Activated CD4-positive, alpha-beta T cell treated with anti-CD3 and anti-CD28 coated beads for 36 hours (primary cell): ENCODE results near the gene PKD1L1. TPM values are rescaled to one million over a fixed set of nuclear protein-coding genes. Genes with fewer than 3 reads are reported as not detected.
"Not testable (repeated sequence)": the region's sequence is repeated elsewhere in the genome, so short reads cannot be mapped to it uniquely, and the experiment has no call there.

Experiments
- ATAC-seq: fragments of 200-7000 bp; cut with Tn5 transposase; one replicate; pipeline ENCODE4 v1.10.0; 2021; ENCODE audit warnings: mild to moderate bottlenecking, moderate library complexity
- CTCF ChIA-PET: fragments of 350-600 bp; sonication (Branson Sonifier 250); formaldehyde crosslinking; loops from one replicate; lab custom pipeline; 2021; ENCODE audit warnings: antibody characterized with exemption; lab: Charles Lee
- POLR2A ChIA-PET: fragments of 350-600 bp; sonication (Branson Sonifier 250); formaldehyde crosslinking; loops from one replicate; lab custom pipeline; 2021; ENCODE audit warnings: antibody characterized with exemption, inconsistent platforms; lab: Charles Lee
- DNase-seq: peaks from one replicate; pipeline ENCODE4 v3.0.0-alpha.2; 2020
- H3K27ac Mint-ChIP-seq: one replicate; pipeline ENCODE4 v1.8.0; 2021; ENCODE audit warnings: mixed read lengths
- H3K27me3 Mint-ChIP-seq: one replicate; pipeline ENCODE4 v1.8.0; 2021; ENCODE audit warnings: mixed read lengths
- H3K36me3 Mint-ChIP-seq: one replicate; pipeline ENCODE4 v1.8.0; 2021; ENCODE audit warnings: low read depth, mixed read lengths
- H3K4me1 Mint-ChIP-seq: one replicate; pipeline ENCODE4 v1.8.0; 2021; ENCODE audit warnings: mixed read lengths
- H3K4me3 Mint-ChIP-seq: one replicate; pipeline ENCODE4 v1.8.0; 2021; ENCODE audit warnings: mild to moderate bottlenecking, moderate library complexity, mixed read lengths
- H3K9me3 Mint-ChIP-seq: one replicate; pipeline ENCODE4 v1.8.0; 2021; ENCODE audit warnings: low read depth, mixed read lengths
- intact Hi-C, 2 experiments: fragments of 100-400 bp; cut with DNase I in 1 of 2; cut with micrococcal nuclease in 1 of 2; formaldehyde crosslinking; loops; one replicate each; pipeline versions ENCODE4 v1.14.2 to v1.15.1; 2022 to 2024; cut with DNase I, micrococcal nuclease
- total RNA-seq, 2 experiments: library from RNA; stranded (reverse); gene quantifications; one replicate each; pipeline ENCODE4 v1.2.3, GENCODE V29; 2021

The PKD1L1 gene
- total RNA-seq, 2 experiments from 2014 or later, result 0.09 to 0.16 TPM

DNA sequence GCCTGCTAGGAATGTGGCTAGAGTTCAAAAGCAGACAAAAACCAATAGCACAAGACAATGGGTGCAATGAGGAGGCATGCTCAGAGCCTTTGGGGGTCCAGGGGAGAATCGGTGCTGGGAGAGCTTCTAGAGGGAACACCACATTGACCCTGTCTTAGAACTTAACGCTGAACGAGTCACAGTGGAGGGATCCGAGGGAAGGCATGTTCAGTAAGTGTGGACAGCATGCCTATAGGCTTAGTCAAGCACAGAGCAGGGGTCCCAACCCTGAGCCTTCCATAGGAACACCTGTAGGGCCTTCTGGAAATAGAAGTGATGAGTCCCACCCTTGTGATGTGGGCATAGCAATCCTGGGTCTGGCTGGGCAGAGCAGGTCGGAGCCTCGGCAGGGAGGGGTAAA lies 148.7 kb downstream of the PKD1L1 start:
- intact Hi-C loops, result no loop called here
- ChIA-PET CTCF (interaction anchor here (0.5 to 1.6 kb wide), 3 partner anchors 9 to 20 kb away, joined by 3 to 4 read pairs (median 3); no protein-coding TSS in a partner anchor), POLR2A (no interaction called here)
- H3K9me3 Mint-ChIP-seq, result no peaks in the 10 kb centered on the region
- ATAC-seq, result no peak
- no peak for DNase-seq
- H3K36me3 Mint-ChIP-seq, result no peaks in the 10 kb centered on the region
- no peak overlapping the region for H3K27ac Mint-ChIP-seq
- H3K4me1 Mint-ChIP-seq, result no peaks in the 10 kb centered on the region
- no peak overlapping the region for H3K4me3 Mint-ChIP-seq
- H3K27me3 Mint-ChIP-seq, result no peaks in the 10 kb centered on the region

DNA sequence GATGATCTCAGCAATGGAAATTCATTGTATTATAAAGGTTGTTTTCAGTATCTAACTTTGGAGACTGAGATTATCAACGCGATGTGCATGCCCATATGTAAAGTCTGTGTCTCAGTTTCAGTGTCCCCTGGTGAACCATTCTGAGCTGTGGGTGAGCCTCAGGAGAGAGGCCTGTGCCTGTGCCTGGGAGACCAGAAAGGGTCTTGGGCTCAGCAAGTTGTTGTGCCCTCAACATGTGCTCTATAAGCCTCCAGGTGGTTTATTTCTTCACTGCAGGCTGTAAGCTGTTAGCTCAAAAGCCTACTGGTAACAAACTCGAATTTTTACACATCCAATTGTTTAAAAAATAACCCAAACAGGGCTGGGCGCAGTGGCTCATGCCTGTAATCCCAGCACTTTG lies 151.9 kb downstream of the PKD1L1 start:
- Mint-ChIP-seq H3K27me3 (no peaks in the 10 kb centered on the region), H3K9me3 (no peaks in the 10 kb centered on the region), H3K4me1 (no peaks in the 10 kb centered on the region), H3K36me3 (no peaks in the 10 kb centered on the region), H3K4me3 (no peak overlapping the region), H3K27ac (no peak overlapping the region)
- ATAC-seq, result no peak
- intact Hi-C loops, result no loop called here
- ChIA-PET POLR2A (no interaction called here), CTCF (interaction anchor here (1.1 to 1.3 kb wide), 2 partner anchors 9 to 10 kb away, joined by 3 read pairs; no protein-coding TSS in a partner anchor)
- DNase-seq, result no peak

DNA sequence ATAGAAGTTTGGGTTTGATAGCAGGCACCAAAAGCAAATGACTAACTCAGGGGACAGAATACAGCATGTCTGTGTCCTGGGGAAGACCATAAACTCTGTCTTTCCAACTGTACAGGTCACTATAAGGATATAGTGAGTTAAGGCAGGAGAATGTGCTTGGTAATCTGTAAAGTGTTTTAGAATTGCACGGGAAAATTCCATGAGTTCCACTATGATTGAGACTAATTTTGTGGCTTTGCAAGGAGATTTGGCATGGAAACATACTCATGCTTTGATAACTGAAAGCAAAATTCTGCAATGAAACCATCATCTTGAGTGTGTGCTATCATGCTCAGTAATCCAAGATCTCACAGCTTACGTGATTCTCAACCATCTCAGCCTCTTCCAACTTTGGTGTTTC lies 152.6 kb downstream of the PKD1L1 start:
- DNase-seq (no peak), ATAC-seq (no peak)
- Mint-ChIP-seq H3K36me3 (no peaks in the 10 kb centered on the region), H3K27me3 (no peaks in the 10 kb centered on the region), H3K9me3 (no peaks in the 10 kb centered on the region), H3K4me3 (no peak overlapping the region), H3K4me1 (no peaks in the 10 kb centered on the region), H3K27ac (no peak overlapping the region)
- ChIA-PET POLR2A (no interaction called here), CTCF (interaction anchor here (1.1 to 1.3 kb wide), 2 partner anchors 8 to 11 kb away, joined by 3 read pairs; no protein-coding TSS in a partner anchor)
- intact Hi-C loops, result no loop called here

DNA sequence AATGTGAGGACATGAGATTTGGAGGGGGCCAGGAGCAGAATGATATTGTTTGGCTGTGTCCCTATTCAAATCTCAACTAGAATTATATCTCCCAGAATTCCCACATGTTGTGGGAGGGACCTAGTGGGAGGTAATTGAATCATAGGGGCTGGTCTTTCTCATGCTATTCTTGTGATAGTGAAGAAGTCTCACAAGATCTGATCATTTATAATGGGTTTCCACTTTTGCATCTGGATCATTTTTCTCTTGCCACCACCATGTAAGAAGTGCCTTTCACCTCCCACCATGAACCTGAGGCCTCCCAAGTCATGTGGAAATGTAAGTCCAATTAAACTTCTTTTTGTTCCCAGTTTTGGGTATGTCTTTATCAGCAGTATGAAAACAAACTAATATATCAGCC lies 153.1 kb downstream of the PKD1L1 start:
- CTCF ChIA-PET, result interaction anchor here (1.1 kb wide), 1 partner anchor 11 kb away, joined by 3 read pairs; no protein-coding TSS in a partner anchor
- H3K9me3 Mint-ChIP-seq, H3K27me3 Mint-ChIP-seq, H3K36me3 Mint-ChIP-seq, H3K4me3 Mint-ChIP-seq, ATAC-seq, H3K4me1 Mint-ChIP-seq, POLR2A ChIA-PET, H3K27ac Mint-ChIP-seq, intact Hi-C loops, DNase-seq: not testable (repeated sequence)

DNA sequence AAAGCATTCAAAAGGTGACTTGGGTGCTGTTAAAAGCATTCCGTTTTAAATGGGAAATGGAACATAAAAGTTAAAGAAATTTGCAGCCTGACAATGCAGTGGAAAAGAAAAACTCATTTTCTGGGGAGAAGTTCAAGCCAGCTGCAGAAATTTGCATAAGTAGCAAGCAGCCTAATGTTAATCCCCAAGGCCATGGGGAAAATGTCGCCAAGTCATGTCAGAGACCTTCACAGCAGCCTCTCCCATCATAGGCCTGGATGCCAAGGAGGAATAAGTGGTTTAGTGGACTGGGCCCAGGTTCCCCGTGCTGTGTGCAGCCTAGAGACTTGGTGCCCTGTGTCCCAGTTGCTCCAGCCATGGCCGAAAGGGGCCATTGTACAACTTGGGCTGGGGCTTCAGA lies 154.2 kb downstream of the PKD1L1 start:
- Mint-ChIP-seq H3K36me3 (no peaks in the 10 kb centered on the region), H3K27ac (no peak overlapping the region), H3K4me3 (no peak overlapping the region), H3K4me1 (no peaks in the 10 kb centered on the region), H3K27me3 (no peaks in the 10 kb centered on the region), H3K9me3 (no peaks in the 10 kb centered on the region)
- DNase-seq (no peak), ATAC-seq (no peak)
- intact Hi-C loops, result no loop called here
- ChIA-PET POLR2A (no interaction called here), CTCF (no interaction called here)

DNA sequence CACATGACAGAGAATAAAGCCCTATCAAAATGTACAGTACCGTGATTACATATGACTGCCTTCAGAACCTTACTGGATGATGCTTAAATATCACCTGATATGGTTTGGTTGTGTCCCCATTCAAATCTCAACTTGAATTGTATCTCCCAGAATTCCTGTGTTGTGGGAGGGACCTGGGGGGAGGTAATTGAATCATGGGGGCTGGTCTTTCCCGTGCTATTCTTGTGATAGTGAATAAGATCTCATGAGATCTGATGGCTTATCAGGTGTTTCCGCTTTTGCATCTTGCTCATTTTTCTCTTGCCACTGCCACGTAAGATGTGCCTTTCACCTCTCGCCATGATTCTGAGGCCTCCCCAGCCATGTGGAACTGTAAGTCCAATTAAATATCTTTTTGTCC lies 155.1 kb downstream of the PKD1L1 start:
- intact Hi-C loops, CTCF ChIA-PET: not testable (repeated sequence)

DNA sequence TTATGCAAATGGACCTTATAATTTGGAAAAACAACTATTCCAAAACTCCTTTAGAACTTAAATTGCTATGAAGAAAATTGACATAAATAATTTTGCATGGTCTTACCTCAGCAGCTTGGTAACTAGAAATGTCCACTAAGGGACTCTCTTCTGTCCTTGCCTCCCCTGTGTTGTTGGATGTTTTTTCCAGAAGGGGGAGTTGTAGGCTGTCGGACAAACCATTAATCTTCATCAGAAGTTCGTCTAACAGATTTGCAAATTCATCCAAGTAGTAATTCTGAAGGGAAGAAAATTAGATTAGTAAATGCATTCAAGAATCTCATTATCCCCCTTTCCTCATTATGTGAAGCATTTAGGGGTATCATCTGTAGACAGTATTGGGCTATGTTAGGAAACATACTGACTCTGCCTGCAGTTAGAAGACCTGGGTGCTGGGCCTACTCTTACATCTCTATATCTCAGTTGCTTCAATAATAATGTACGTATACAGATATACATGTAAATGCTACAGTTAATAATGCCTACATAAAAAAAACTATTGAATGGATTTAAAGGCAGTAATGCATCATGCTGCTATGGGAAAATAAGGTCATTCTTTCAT lies 155.6 kb downstream of the PKD1L1 start:
- H3K36me3 Mint-ChIP-seq, result no peaks in the 10 kb centered on the region
- no peak overlapping the region for H3K4me3 Mint-ChIP-seq
- POLR2A ChIA-PET, result no interaction called here
- H3K9me3 Mint-ChIP-seq, result no peaks in the 10 kb centered on the region
- ATAC-seq, result no peak
- H3K27me3 Mint-ChIP-seq, result no peaks in the 10 kb centered on the region
- intact Hi-C loops, result no loop called here
- H3K4me1 Mint-ChIP-seq, result no peaks in the 10 kb centered on the region
- H3K27ac Mint-ChIP-seq, result no peak overlapping the region
- CTCF ChIA-PET, result interaction anchor here (0.7 kb wide), 1 partner anchor 543 kb away, joined by 3 read pairs; no protein-coding TSS in a partner anchor
- DNase-seq, result no peak

More for the DNA sequence above, 155.1 kb downstream of the PKD1L1 start:
- H3K27ac Mint-ChIP-seq, H3K9me3 Mint-ChIP-seq, H3K27me3 Mint-ChIP-seq, H3K4me1 Mint-ChIP-seq, H3K36me3 Mint-ChIP-seq, POLR2A ChIA-PET, H3K4me3 Mint-ChIP-seq, DNase-seq, ATAC-seq: not testable (repeated sequence)

DNA sequence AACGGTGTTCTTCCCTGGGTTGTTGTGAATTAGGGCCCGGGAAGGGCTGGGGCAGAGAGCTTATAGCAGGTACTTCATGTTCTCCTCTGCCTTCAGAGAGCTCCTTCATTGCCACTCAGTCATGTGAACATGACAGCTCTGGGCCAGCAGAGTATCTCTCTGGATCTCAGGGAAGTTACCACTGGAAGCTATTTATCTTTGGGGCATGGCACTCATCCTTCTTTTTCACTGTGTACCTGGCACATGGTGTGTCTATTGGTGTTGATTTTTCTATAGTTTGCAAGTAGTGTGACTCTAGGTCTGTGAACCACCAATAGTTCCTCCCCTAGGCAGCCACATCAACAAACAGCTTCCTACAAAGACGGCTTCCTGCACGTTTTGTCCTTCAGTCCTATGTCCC lies 156.6 kb downstream of the PKD1L1 start:
- Mint-ChIP-seq H3K36me3 (no peaks in the 10 kb centered on the region), H3K4me1 (no peaks in the 10 kb centered on the region)
- POLR2A ChIA-PET, result no interaction called here

DNA sequence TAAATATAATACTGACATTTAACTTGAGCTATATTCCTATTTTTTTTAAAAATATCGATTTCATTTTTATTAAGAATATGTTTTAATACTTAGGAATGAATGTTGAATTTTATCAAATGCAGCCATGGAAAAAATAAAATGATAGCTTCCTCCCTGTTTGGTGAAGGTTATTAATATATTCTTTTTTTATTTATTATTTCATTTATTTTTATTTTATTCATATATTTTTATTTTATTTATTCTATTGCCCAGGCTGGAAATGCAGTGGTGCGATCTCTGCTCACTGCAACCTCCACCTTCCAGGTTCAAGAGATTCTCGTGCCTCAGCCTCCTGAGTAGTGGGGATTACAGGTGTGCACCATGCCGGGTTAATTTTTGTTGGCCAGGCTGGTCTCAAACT lies 160.2 kb downstream of the PKD1L1 start:
- H3K27ac Mint-ChIP-seq, result no peak overlapping the region
- no peaks in the 10 kb centered on the region for H3K36me3 Mint-ChIP-seq
- H3K4me1 Mint-ChIP-seq, result no peaks in the 10 kb centered on the region
- no peak overlapping the region for H3K4me3 Mint-ChIP-seq
- ChIA-PET CTCF (interaction anchor here (0.6 kb wide), 1 partner anchor 12 kb away, joined by 3 read pairs; no protein-coding TSS in a partner anchor), POLR2A (no interaction called here)
- no peaks in the 10 kb centered on the region for H3K9me3 Mint-ChIP-seq
- intact Hi-C loops, result no loop called here
- H3K27me3 Mint-ChIP-seq, result no peaks in the 10 kb centered on the region
- DNase-seq (no peak), ATAC-seq (no peak)

More for the DNA sequence above, 156.6 kb downstream of the PKD1L1 start:
- Mint-ChIP-seq H3K9me3 (no peaks in the 10 kb centered on the region), H3K27ac (no peak overlapping the region), H3K4me3 (no peak overlapping the region), H3K27me3 (no peaks in the 10 kb centered on the region)
- CTCF ChIA-PET, result no interaction called here
- intact Hi-C loops, result no loop called here
- ATAC-seq, result no peak
- no peak for DNase-seq

DNA sequence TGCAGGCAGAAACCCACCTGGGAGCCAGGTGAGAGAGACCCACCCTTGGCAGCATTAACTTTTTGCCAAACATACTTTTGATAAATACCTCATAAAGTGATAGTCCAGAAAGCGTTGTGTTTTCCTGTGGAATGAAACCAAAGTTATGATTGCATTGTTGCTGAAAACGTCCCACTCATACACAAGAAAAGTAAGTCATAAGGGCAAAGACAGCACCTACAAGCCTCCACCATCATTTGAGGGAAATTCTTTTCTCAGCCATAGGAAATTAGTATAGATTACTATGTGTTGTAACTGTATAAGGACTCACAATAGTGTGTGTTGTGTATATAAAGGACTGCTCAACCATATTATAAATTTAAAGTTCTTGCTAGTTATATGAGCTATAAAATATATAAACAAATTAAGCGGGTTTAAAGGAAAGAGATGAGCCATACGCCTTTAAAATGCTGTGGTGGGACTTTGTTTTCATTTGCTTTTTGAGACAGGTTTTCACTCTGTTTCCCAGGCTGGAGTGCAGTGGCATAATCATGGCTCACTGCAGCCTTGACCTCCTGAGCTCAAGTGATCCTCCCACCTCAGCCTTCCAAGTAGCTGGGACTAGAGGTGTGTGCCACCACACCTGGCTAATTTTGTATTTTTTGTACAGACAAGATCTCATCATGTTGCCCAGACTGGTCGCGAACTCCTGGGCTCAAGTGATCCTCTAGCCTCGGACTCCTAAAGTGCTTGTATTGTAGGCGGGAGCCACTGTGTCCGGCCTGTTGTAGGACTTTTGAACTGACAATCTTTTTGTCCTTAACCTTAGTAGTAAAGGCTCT lies 160.8 kb downstream of the PKD1L1 start:
- no peaks in the 10 kb centered on the region for H3K36me3 Mint-ChIP-seq
- H3K4me3 Mint-ChIP-seq, result no peak overlapping the region
- H3K9me3 Mint-ChIP-seq, result no peaks in the 10 kb centered on the region
- H3K4me1 Mint-ChIP-seq, result no peaks in the 10 kb centered on the region
- H3K27me3 Mint-ChIP-seq, result no peaks in the 10 kb centered on the region
- no peak overlapping the region for H3K27ac Mint-ChIP-seq
- POLR2A ChIA-PET, result no interaction called here
- intact Hi-C loops, result no loop called here
- DNase-seq, result no peak
- CTCF ChIA-PET, result interaction anchor here (0.6 to 1.3 kb wide), 3 partner anchors 9 to 32 kb away, joined by 3 read pairs; no protein-coding TSS in a partner anchor
- no peak for ATAC-seq

DNA sequence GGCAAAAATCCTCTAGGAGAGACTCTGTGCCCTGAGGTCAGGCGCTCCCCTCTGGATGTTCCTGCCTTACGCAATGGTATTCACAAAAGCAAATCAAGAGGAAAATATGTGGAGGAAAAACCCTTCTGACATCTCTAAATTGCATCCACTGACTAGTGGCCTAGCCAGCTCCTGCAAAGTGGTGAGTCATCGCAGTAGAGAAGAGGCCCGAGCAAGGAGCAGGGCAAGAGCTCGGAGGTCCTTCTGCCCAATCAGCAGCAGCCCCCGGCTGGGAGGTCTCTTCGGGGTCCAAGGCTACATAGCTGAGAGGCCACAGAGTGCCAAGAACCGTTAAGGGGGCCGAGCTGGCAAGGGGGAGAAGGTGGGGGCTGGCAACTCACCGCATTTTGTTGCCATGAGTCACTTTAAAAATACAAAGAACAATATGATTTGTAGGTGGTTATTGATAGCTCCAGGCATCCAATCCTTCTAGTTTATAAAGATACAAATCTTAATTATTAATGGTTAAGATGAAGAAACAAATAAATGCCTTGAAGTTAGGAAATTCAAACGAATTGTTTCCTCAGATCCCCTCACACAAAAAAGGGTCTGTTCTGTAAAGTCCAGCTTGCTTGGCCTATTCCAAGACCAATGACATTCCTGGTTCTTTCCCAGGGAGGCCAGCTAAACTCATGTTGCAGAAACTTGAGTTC lies 161.6 kb downstream of the PKD1L1 start:
- Mint-ChIP-seq H3K36me3 (no peaks in the 10 kb centered on the region), H3K27ac (no peak overlapping the region), H3K4me1 (no peaks in the 10 kb centered on the region), H3K9me3 (no peaks in the 10 kb centered on the region), H3K4me3 (no peak overlapping the region), H3K27me3 (peaks cover under 1% of the 10 kb centered on the region)
- intact Hi-C loops, result no loop called here
- ChIA-PET CTCF (interaction anchor here (0.7 to 1.3 kb wide), 3 partner anchors 9 to 33 kb away, joined by 3 read pairs; no protein-coding TSS in a partner anchor), POLR2A (no interaction called here)
- DNase-seq (no peak), ATAC-seq (no peak)
